ENCODE results near the gene STAC.

STAC gene

DNA sequence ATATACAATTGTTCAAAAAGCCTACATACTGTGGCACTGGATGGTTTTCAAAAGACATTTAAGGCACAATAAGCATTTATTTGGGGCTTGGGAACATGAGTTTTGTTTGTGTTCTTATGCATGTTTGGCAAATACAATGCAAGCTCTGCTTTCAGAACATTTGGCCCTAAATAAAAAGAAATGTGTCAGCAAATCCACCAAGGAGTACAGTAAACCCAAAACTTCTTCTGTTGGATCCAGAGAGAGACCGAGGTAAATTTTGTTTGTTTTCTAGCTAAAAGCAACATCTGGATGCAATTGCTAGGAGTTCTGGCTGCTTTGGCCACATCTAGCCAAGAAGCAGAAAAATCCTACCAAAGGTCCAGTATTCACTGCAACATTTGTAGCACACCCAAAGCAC lies 215.2 kb downstream of the STAC start:
- no peak for DNase-seq (ENCODE audit: low spot score)

- no peak for DNase-seq (ENCODE audit: low spot score)
Observed at GRCh38 chr3:36596419-36596818, 216.1 kb downstream of the STAC start.

DNA sequence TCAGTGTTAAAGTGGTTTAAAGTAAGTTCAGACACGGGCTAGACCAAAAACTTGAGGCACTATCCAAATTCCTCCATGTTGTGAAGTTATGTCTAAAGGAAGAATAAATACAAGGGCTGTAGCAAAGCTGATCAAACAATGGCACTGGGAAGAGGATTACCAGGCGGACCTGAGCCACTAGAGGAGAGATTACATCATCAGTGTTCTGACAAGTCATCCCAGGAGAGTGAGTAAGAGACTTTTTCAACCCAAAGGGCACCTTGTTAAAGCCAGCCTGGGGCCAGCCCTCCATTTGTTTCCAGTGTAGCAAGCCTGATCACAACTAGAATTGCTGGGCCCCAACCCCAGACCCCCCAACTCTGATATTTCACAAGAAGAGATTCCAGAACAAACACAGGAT lies 217.1 kb downstream of the STAC start:
- no peak for DNase-seq (ENCODE audit: low spot score)

All from iPS-NIHi11 (cell line).